HG03342 (cell line): ENCODE results near the gene DHX15.

Experiments
- ATAC-seq: cut with Tn5 transposase; IDR thresholded peaks from one replicate; pipeline ENCODE4 v1.9.1; 2021; ENCODE audit warnings: mild to moderate bottlenecking, moderate library complexity; ENCODE audit not compliant: unreplicated experiment

DHX15 gene

GRCh38 chr4:24495388-24495787 lies 89.0 kb downstream of the DHX15 start:
- no peak for ATAC-seq

- no peak for ATAC-seq
Observed at GRCh38 chr4:24489870-24490269, 94.5 kb downstream of the DHX15 start.

- ATAC-seq: peak; percentile 85
Observed at GRCh38 chr4:24488399-24489164, 95.8 kb downstream of the DHX15 start.

GRCh38 chr4:24482871-24483270 lies 101.5 kb downstream of the DHX15 start:
- ATAC-seq: no peak

- ATAC-seq: no peak
Observed at GRCh38 chr4:24477919-24478318, 106.4 kb downstream of the DHX15 start.
